M059J (cell line): Measurements from ENCODE around the gene DAD1. TPM values are rescaled to one million over a fixed set of nuclear protein-coding genes. Genes with fewer than 3 reads are reported as not detected.

ENCODE experiments used
- DNase-seq: peaks from one replicate; pipeline ENCODE4 v3.0.0-alpha.2; 2012; ENCODE audit warnings: low read depth
- total RNA-seq: library from RNA; depleted of rRNA; stranded (reverse); fragments of >200 nt; shearing (Covaris generic); gene quantifications from 2 replicates; pipeline ENCODE4 v1.2.3, GENCODE V29; 2014; rRNA removed

DAD1 gene
- total RNA-seq, 1 experiment from 2014 or later = 515 TPM

- DNase-seq = no peak
These were observed 71.0 kb downstream of the DAD1 start for GRCh38 chr14:22518073-22518472.

GRCh38 chr14:22517117-22517720, 71.8 kb downstream of the DAD1 start:
- DNase-seq = no peak

GRCh38 chr14:22515929-22516328, 73.1 kb downstream of the DAD1 start:
- no peak for DNase-seq

Other genes with a start within 250 kb of the DAD1 start
- 21.7 and 30.5 TPM in 2 replicates for gene ABHD4, start 9.1 kb upstream of the DAD1 start, total RNA-seq
- not detected in 2 replicates for gene OR6J1, start 55.1 kb upstream of the DAD1 start, total RNA-seq
- 77.4 and 89.0 TPM in 2 replicates for gene OXA1L, start 177.5 kb upstream of the DAD1 start, total RNA-seq
- 2.6 and 3.6 TPM in 2 replicates for gene SLC7A7, start 226.2 kb upstream of the DAD1 start, total RNA-seq
- 54.5 and 325 TPM in 2 replicates for gene MRPL52, start 240.7 kb upstream of the DAD1 start, total RNA-seq
- gene MMP14, start 247.4 kb upstream of the DAD1 start, total RNA-seq = 251 and 313 TPM in 2 replicates